K562 (cell line): ENCODE data around the gene SH3BP4.

Experiments
- KAT2B ChIP-seq: IDR thresholded peaks from one replicate; pipeline ENCODE4 v1.6.1; 2012; ENCODE audit warnings: low read depth, mild to moderate bottlenecking, control low read depth, inconsistent platforms, low read length, moderate library complexity
- TF ChIP-seq, protein P1 (sequence below), 3 experiments: IDR thresholded peaks in 2 of 3; conservative IDR thresholded peaks in 1 of 3; 2 replicates each; pipeline ENCODE4 v1.5.1; 2011 to 2012; ENCODE audit warnings: low read length in 3 of 3, mild to moderate bottlenecking in 3 of 3, control low read depth in 2 of 3, improper control_type of control experiment in 1 of 3, inconsistent platforms in 1 of 3, low read depth in 1 of 3, mixed read lengths in 1 of 3, moderate library complexity in 1 of 3; ENCODE audit not compliant: insufficient read depth in 2 of 3

DNA sequence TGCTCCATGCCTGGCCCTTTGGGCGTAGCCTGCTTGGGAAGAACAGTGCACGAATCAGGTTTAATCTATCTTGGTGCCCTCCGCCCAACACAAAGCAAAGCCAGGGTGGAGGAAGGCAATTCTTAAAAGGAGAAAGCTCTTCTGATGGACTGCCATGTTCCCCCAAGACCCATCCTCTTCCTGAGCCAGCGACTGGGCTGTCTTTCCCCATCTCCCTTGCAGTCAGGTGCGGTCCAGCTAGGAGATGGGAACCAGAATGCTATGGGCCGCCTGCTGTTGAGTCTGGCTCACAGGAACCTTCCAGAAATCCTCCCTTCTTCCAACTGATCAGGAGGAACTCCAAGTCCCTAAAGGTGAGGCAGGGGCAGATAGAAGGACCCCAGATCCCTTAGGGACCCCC lies 105.0 kb downstream of the SH3BP4 start:
- TF ChIP-seq, protein P1, sequence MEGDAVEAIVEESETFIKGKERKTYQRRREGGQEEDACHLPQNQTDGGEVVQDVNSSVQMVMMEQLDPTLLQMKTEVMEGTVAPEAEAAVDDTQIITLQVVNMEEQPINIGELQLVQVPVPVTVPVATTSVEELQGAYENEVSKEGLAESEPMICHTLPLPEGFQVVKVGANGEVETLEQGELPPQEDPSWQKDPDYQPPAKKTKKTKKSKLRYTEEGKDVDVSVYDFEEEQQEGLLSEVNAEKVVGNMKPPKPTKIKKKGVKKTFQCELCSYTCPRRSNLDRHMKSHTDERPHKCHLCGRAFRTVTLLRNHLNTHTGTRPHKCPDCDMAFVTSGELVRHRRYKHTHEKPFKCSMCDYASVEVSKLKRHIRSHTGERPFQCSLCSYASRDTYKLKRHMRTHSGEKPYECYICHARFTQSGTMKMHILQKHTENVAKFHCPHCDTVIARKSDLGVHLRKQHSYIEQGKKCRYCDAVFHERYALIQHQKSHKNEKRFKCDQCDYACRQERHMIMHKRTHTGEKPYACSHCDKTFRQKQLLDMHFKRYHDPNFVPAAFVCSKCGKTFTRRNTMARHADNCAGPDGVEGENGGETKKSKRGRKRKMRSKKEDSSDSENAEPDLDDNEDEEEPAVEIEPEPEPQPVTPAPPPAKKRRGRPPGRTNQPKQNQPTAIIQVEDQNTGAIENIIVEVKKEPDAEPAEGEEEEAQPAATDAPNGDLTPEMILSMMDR (IDR thresholded peaks at IDR 0.05 in 2 of 3, conservative IDR thresholded peaks at IDR 0.05 in 1 of 3; ENCODE audit: insufficient read depth in 2 of 3, low read depth in 1 of 3, low read length in 3 of 3) = no peak
- no peak for TF ChIP-seq KAT2B
